ENCODE measurements around the gene FARP1.

The FARP1 gene

DNA sequence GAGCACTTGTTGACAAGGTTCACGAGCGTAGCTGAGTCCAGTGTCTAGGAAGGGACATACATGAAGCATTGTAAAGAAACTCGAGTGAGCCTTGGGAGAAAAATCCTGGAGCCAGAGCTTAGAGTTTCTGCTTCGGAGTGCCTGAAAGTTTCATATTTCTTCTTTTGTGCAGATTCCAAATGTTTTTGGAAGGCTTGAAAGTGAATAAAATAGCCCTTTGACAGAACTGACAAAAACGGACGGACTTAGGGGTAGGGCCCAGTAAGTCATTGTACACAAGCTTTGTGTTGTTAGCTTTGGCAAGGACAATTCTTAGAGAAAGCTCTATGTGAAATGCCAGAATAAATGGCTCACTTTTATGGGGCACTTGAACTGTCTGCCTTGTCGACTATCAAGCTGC lies 31.4 kb downstream of the FARP1 start:
- no peaks in the 10 kb centered on the region for H3K9me3 ChIP-seq (ENCODE audit: control insufficient read depth, insufficient read depth, low read length)
- no peak overlapping the region for H3K4me3 ChIP-seq (ENCODE audit: low read length)
- H3K27ac ChIP-seq (ENCODE audit: low read length) = no peak overlapping the region
- H3K4me1 ChIP-seq (ENCODE audit: control insufficient read depth, insufficient read depth, low read length) = peaks cover 7% of the 10 kb centered on the region
- H3K36me3 ChIP-seq (ENCODE audit: control insufficient read depth, insufficient read depth, low read length) = peaks cover 4% of the 10 kb centered on the region; the same call in 1 of the 2 replicates
- DNase-seq (ENCODE audit: low read depth, low spot score) = no peak
- H3K27me3 ChIP-seq (ENCODE audit: control insufficient read depth, insufficient read depth, low read length) = no peaks in the 10 kb centered on the region
- no CpG with 5 or more reads among the region's 7 CpGs for WGBS (ENCODE audit: insufficient coverage, insufficient read length)

DNA sequence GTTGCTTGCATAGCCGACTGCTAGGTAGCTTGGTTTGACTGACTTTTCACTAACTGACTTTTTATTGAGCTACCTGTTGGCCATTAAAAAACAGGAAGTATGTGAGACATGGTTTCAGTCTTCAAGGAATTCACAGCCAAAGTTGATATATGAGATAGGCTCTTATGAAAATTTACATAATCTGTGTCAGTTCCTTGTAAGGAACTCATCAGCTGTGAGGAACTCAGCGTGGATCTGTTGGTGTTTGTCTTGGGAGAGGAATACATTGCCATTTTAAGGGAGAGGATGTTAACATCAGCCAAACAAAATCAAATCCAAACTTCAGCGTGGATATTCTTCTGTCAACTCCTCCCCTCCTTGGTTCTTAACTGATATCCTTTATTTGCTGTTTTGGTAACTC lies 32.1 kb downstream of the FARP1 start:
- Histone ChIP-seq H3K27ac (ENCODE audit: low read length) (no peak overlapping the region), H3K4me3 (ENCODE audit: low read length) (no peak overlapping the region), H3K27me3 (ENCODE audit: control insufficient read depth, insufficient read depth, low read length) (no peaks in the 10 kb centered on the region), H3K9me3 (ENCODE audit: control insufficient read depth, insufficient read depth, low read length) (no peaks in the 10 kb centered on the region), H3K4me1 (ENCODE audit: control insufficient read depth, insufficient read depth, low read length) (peaks cover 7% of the 10 kb centered on the region), H3K36me3 (ENCODE audit: control insufficient read depth, insufficient read depth, low read length) (peaks cover 4% of the 10 kb centered on the region; the same call in 1 of the 2 replicates)
- DNase-seq (ENCODE audit: low read depth, low spot score) = no peak
- no CpG with 5 or more reads among the region's 3 CpGs for WGBS (ENCODE audit: insufficient coverage, insufficient read length)

DNA sequence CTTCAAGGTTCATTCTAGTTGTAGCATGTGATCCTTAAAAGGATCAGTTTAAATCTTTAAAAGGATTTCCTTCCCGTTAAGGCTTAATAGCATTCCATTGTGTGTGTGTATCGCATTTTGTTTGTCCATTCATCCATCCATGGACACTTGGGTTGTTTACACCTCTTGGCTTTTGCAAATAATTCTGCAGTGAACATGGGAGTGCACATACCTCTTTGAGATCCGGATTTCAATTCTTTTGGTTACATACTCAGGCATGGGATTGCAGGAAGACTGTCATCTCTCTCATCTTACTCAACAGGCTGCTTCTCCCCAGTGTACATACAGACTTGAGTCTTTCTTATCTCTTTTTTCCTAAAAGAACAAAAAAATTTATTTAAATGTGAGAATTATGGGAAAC lies 32.9 kb downstream of the FARP1 start:
- peaks cover 7% of the 10 kb centered on the region for H3K4me1 ChIP-seq (ENCODE audit: control insufficient read depth, insufficient read depth, low read length)
- H3K9me3 ChIP-seq (ENCODE audit: control insufficient read depth, insufficient read depth, low read length) = no peaks in the 10 kb centered on the region
- H3K4me3 ChIP-seq (ENCODE audit: low read length) = no peak overlapping the region
- no peaks in the 10 kb centered on the region for H3K27me3 ChIP-seq (ENCODE audit: control insufficient read depth, insufficient read depth, low read length)
- no peak for DNase-seq (ENCODE audit: low read depth, low spot score)
- H3K27ac ChIP-seq (ENCODE audit: low read length) = no peak overlapping the region
- peaks cover 4% of the 10 kb centered on the region; the same call in 1 of the 2 replicates for H3K36me3 ChIP-seq (ENCODE audit: control insufficient read depth, insufficient read depth, low read length)
- no CpG with 5 or more reads among the region's 3 CpGs for WGBS (ENCODE audit: insufficient coverage, insufficient read length)

DNA sequence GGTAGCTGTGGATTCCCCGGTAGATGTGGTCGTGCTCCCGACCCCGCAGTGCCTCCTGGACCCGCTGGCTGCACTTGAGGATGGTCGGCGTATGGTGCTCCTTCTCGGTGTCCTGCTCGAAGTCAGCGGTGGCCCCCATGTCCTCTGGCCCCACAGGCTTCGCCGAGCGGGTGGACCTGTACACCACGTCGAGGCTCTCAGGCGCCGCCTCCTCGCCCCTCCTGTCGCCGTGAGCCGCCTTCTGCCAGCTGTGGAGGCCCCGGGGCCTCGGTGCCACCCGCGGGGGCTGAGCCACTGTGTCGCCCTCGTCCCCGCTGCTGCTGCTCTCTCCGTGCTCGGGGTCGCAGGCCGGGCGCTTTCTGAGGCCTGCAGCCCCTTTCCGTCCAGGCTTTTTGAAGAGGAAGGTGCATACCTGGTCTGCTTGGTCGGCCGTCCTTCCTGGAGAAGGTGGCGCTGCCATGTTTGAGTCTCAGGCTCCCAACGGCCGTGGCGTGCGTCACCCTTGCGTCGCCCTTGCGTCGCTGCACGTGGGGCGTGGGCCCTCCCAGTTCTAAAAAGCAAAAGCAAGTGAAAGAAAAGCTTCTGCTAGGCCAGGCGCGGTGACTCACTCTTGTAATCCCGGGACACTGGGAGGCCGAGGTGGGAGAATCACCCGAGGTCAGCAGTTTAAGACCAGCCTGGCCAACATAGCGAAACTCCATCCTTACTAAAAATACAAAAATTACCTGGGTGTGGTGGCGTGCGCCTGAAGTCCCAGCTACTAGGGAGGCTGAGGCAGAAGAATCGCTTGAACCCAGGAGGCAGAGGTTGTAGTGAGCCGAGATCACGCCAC lies 34.1 kb downstream of the FARP1 start, which contains the start of gene RNF113B:
Gene RNF113B, minus strand, starts transcription at position 493 of the 832 bp plus-strand sequence. Its CDS starts 33 bp downstream, at position 460.
- no CpG with 5 or more reads among the region's 58 CpGs for WGBS (ENCODE audit: insufficient coverage, insufficient read length)
- no peak for DNase-seq (ENCODE audit: low read depth, low spot score)
- no peak within 1 kb of the TSS for H3K4me3 ChIP-seq (ENCODE audit: low read length)
- H3K9me3 ChIP-seq (ENCODE audit: control insufficient read depth, insufficient read depth, low read length) = no peaks in the 10 kb centered on the region
- H3K36me3 ChIP-seq (ENCODE audit: control insufficient read depth, insufficient read depth, low read length) = peaks cover 4% of the 10 kb centered on the region; the same call in 1 of the 2 replicates
- H3K4me1 ChIP-seq (ENCODE audit: control insufficient read depth, insufficient read depth, low read length) = peaks cover 7% of the 10 kb centered on the region
- H3K27ac ChIP-seq (ENCODE audit: low read length) = no peak within 1 kb of the TSS
- H3K27me3 ChIP-seq (ENCODE audit: control insufficient read depth, insufficient read depth, low read length) = no peaks in the 10 kb centered on the region

DNA sequence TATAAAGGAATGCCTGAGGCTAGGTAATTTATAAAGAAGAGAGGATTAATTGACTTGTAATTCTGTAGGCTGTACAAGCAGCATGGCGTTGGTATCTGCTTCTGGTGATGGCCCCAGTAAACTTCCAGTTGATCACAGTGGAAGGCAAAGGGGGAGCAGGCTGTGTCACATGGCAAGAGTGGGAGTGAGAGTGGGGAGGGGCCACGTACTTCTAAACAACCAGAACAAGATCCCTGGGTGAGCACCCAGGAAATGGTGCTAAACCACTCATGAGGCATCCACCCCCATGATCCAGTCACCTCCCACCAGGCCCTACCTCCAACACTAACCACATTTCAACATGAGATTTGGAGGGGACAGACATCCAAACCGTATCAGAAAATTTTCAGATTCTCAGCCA lies 37.2 kb downstream of the FARP1 start:
- WGBS (ENCODE audit: insufficient coverage, insufficient read length) = no CpG with 5 or more reads among the region's 3 CpGs
- Histone ChIP-seq H3K36me3 (ENCODE audit: control insufficient read depth, insufficient read depth, low read length) (peaks cover 4% of the 10 kb centered on the region; the same call in 1 of the 2 replicates), H3K27ac (ENCODE audit: low read length) (no peak overlapping the region), H3K9me3 (ENCODE audit: control insufficient read depth, insufficient read depth, low read length) (no peaks in the 10 kb centered on the region), H3K4me1 (ENCODE audit: control insufficient read depth, insufficient read depth, low read length) (peaks cover 1% of the 10 kb centered on the region; the same call in 1 of the 2 replicates), H3K27me3 (ENCODE audit: control insufficient read depth, insufficient read depth, low read length) (no peaks in the 10 kb centered on the region), H3K4me3 (ENCODE audit: low read length) (no peak overlapping the region)
- DNase-seq (ENCODE audit: low read depth, low spot score) = no peak

DNA sequence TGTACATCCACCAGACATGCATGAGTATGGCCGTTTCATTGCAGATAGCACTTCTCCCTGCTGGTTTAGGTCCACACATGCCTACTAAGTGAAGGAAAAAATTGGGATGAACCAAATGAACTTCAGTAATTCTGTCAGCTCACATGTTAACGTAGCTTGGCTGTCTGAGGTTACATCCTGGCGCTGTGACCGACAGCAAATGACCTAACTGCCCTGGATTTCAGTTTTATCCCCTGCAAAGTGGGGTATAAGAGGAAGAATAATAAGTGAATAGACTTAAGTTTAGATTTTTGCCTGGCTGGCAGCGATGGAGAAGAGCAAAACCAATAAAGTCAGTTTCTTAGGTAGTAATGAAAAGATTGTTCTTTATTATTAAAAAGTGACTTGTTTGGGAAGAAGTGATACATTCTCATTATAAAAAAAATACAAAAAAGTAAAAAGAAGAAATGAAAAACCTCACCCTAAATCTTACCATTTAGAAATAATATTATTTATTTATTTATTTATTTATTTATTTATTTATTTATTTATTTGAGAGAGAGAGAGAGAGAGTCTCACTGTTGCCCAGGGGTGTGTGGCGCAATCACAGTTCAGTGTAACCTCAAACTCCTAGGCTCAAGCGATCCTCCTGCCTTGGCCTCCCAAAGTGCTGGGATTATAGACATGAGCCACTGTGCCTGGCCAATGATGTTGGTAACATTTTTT lies 38.4 kb downstream of the FARP1 start:
- DNase-seq (ENCODE audit: low read depth, low spot score) = no peak
- Histone ChIP-seq H3K4me3 (ENCODE audit: low read length) (no peak overlapping the region), H3K9me3 (ENCODE audit: control insufficient read depth, insufficient read depth, low read length) (no peaks in the 10 kb centered on the region), H3K4me1 (ENCODE audit: control insufficient read depth, insufficient read depth, low read length) (peaks cover 1% of the 10 kb centered on the region; the same call in 1 of the 2 replicates), H3K27me3 (ENCODE audit: control insufficient read depth, insufficient read depth, low read length) (no peaks in the 10 kb centered on the region), H3K27ac (ENCODE audit: low read length) (no peak overlapping the region), H3K36me3 (ENCODE audit: control insufficient read depth, insufficient read depth, low read length) (peaks cover 4% of the 10 kb centered on the region; the same call in 1 of the 2 replicates)
- WGBS (ENCODE audit: insufficient coverage, insufficient read length) = no CpG with 5 or more reads among the region's 7 CpGs

DNA sequence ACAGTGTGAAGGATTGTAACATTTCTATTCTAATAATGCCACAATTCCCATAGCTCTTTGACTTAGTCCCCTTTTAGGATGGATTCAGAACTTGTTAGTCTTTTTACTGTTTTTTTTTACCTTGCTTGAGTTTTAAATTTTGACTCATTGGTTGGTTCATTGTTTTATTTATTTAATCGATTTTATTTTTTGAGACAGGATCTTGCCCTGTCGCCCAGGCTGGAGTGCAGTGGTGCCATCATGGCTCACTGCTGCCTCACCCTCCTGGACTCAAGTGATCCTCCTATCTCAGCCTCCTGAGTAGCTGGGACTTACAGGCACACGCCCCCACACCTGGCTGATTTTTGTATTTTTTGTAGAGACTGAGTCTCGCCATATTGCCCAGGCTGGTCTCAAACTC lies 39.3 kb downstream of the FARP1 start:
- H3K4me3 ChIP-seq (ENCODE audit: low read length) = no peak overlapping the region
- no CpG with 5 or more reads among the region's 4 CpGs for WGBS (ENCODE audit: insufficient coverage, insufficient read length)
- no peaks in the 10 kb centered on the region for H3K9me3 ChIP-seq (ENCODE audit: control insufficient read depth, insufficient read depth, low read length)
- H3K27ac ChIP-seq (ENCODE audit: low read length) = no peak overlapping the region
- no peaks in the 10 kb centered on the region for H3K27me3 ChIP-seq (ENCODE audit: control insufficient read depth, insufficient read depth, low read length)
- H3K4me1 ChIP-seq (ENCODE audit: control insufficient read depth, insufficient read depth, low read length) = no peaks in the 10 kb centered on the region; the same call in 1 of the 2 replicates
- no peaks in the 10 kb centered on the region; the same call in 1 of the 2 replicates for H3K36me3 ChIP-seq (ENCODE audit: control insufficient read depth, insufficient read depth, low read length)
- DNase-seq (ENCODE audit: low read depth, low spot score) = no peak

DNA sequence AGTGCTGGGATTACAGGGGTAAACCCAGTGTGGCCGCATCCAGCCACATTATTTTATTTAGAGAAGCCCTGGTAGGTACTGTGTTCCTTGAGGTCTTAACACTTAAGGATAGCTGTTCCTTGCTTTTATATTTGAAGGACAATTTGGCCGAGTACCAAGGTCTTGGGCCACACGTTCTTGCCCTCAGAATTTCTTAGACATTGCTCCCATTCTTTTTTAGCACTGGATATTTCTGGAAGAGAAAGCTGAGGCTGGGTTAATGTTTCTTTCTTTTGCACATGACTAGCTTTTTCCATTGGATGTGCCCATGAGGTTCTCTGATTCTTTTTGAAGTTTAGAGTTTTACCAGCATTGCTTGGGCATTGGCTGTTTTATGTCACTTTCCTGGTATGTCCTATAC lies 39.7 kb downstream of the FARP1 start:
- WGBS (ENCODE audit: insufficient coverage, insufficient read length) = no CpG with 5 or more reads among the region's 3 CpGs
- no peaks in the 10 kb centered on the region for H3K36me3 ChIP-seq (ENCODE audit: control insufficient read depth, insufficient read depth, low read length)
- H3K4me1 ChIP-seq (ENCODE audit: control insufficient read depth, insufficient read depth, low read length) = no peaks in the 10 kb centered on the region
- H3K4me3 ChIP-seq (ENCODE audit: low read length) = no peak overlapping the region
- DNase-seq (ENCODE audit: low read depth, low spot score) = no peak
- no peaks in the 10 kb centered on the region for H3K9me3 ChIP-seq (ENCODE audit: control insufficient read depth, insufficient read depth, low read length)
- no peaks in the 10 kb centered on the region for H3K27me3 ChIP-seq (ENCODE audit: control insufficient read depth, insufficient read depth, low read length)
- no peak overlapping the region for H3K27ac ChIP-seq (ENCODE audit: low read length)

DNA sequence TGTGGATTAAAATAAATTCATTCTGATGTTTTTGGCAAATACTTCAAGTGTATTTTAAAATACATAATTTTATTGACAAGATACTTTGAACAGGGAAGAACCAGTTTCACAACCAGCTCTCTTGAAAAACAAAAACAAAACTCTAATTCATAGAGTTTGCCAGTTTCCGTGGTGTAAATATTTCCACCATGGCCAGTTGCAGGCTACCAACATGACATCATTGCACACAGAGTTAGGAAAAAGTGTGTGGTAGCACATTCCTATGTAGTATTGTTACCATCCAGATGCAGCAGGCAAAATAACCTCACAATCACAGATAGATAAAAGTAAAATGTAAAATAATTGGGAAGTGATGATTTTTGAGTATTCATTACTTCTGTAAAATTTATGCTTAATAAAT lies 41.9 kb downstream of the FARP1 start:
- WGBS (ENCODE audit: insufficient coverage, insufficient read length) = no CpG with 5 or more reads among the region's 1 CpG
- no peak overlapping the region for H3K4me3 ChIP-seq (ENCODE audit: low read length)
- H3K27ac ChIP-seq (ENCODE audit: low read length) = no peak overlapping the region
- no peaks in the 10 kb centered on the region for H3K4me1 ChIP-seq (ENCODE audit: control insufficient read depth, insufficient read depth, low read length)
- no peaks in the 10 kb centered on the region for H3K27me3 ChIP-seq (ENCODE audit: control insufficient read depth, insufficient read depth, low read length)
- DNase-seq (ENCODE audit: low read depth, low spot score) = no peak
- no peaks in the 10 kb centered on the region for H3K36me3 ChIP-seq (ENCODE audit: control insufficient read depth, insufficient read depth, low read length)
- no peaks in the 10 kb centered on the region for H3K9me3 ChIP-seq (ENCODE audit: control insufficient read depth, insufficient read depth, low read length)

DNA sequence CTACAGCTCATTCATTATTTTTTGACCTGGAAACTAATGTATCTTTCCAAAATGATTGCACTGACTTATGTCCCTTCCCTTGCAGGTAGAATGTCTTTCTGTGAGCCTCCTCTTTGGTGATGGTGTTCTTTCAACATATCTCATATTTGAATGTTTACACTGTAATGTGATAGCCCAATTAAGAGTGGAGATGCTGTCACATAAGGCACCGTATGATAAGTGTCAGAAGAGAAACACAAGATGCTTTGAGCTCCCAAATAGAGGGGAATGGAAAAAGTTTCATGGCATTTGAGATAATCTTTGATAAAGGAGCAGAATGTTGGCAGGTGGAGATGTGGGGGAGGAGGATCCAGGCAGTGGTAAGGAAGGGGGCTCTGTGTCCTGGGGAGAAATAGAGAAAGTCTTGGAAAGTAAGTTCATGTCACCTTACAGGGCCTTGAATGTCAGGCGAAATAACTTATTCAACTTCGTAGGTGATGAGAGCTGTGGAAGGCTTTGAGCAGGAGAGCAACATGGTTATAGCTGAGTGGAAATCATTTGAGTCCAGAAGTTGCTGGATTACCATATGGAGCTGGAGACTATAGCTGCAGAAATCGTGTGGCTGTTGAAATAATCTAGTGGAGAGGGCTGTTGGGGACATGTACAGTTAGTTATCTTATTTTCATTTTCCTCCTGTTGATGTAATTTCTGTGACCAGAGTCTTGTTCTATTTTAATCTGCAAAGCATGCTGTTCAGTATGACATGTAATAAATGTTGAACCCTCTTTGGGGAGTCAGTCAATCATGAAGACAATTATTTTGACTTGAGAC lies 44.5 kb downstream of the FARP1 start:
- Histone ChIP-seq H3K4me1 (ENCODE audit: control insufficient read depth, insufficient read depth, low read length) (no peaks in the 10 kb centered on the region), H3K36me3 (ENCODE audit: control insufficient read depth, insufficient read depth, low read length) (no peaks in the 10 kb centered on the region), H3K4me3 (ENCODE audit: low read length) (no peak overlapping the region), H3K27ac (ENCODE audit: low read length) (no peak overlapping the region), H3K9me3 (ENCODE audit: control insufficient read depth, insufficient read depth, low read length) (no peaks in the 10 kb centered on the region), H3K27me3 (ENCODE audit: control insufficient read depth, insufficient read depth, low read length) (no peaks in the 10 kb centered on the region)
- no peak for DNase-seq (ENCODE audit: low read depth, low spot score)
- WGBS (ENCODE audit: insufficient coverage, insufficient read length) = no CpG with 5 or more reads among the region's 4 CpGs
